Skeletal muscle satellite cell (primary cell): ENCODE results near the gene TNRC6C.

Source experiments
- H3K27me3 ChIP-seq: 2 replicates; pipeline ENCODE4 v1.7.0; 2013; ENCODE audit warnings: low read length; ENCODE audit not compliant: control insufficient read depth, insufficient read depth
- H3K36me3 ChIP-seq: 2 replicates; pipeline ENCODE4 v1.7.0; 2013; ENCODE audit warnings: mild to moderate bottlenecking, control low read depth, low read length; ENCODE audit not compliant: insufficient read depth
- H3K4me1 ChIP-seq: 2 replicates; pipeline ENCODE4 v1.7.0; 2013; ENCODE audit warnings: low read length; ENCODE audit not compliant: control insufficient read depth, insufficient read depth
- H3K4me2 ChIP-seq: 2 replicates; pipeline ENCODE4 v1.7.0; 2013; ENCODE audit warnings: mild to moderate bottlenecking, low read length
- H3K4me3 ChIP-seq: 2 replicates; pipeline ENCODE4 v1.7.0; 2013; ENCODE audit warnings: low read length
- H3K9ac ChIP-seq: 2 replicates; pipeline ENCODE4 v1.7.0; 2013; ENCODE audit warnings: mild to moderate bottlenecking, low read depth, low read length, moderate library complexity
- H3K9me3 ChIP-seq: replicated peaks from 2 replicates; pipeline ENCODE4 v1.7.0; 2013; ENCODE audit warnings: mild to moderate bottlenecking, control low read depth, low read length

Gene TNRC6C

DNA sequence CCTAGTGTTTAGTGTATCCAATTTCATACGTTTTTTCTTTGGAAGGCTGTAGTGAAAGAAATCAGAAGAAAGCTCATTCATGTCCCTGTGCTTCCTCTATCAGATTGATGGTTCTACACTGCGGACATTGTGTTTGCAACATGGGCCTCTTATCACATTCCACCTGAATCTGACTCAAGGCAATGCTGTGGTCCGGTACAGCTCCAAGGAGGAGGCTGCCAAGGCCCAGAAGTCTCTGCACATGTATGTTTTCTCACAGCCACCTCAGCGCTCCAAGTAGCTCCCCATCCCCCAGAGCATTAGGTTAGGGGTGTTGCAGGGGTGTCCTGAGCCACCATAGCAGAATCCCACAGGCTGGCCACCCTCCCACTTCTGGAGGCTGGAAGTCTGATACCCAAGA, 144.8 kb downstream of the TNRC6C start:
- no peaks in the 10 kb centered on the region for H3K9me3 ChIP-seq
- H3K4me1 ChIP-seq = no peaks in the 10 kb centered on the region
- H3K4me2 ChIP-seq = no peak overlapping the region
- H3K27me3 ChIP-seq = no peaks in the 10 kb centered on the region
- H3K9ac ChIP-seq = no peak overlapping the region
- no peak overlapping the region for H3K4me3 ChIP-seq
- peaks cover 16% of the 10 kb centered on the region for H3K36me3 ChIP-seq

DNA sequence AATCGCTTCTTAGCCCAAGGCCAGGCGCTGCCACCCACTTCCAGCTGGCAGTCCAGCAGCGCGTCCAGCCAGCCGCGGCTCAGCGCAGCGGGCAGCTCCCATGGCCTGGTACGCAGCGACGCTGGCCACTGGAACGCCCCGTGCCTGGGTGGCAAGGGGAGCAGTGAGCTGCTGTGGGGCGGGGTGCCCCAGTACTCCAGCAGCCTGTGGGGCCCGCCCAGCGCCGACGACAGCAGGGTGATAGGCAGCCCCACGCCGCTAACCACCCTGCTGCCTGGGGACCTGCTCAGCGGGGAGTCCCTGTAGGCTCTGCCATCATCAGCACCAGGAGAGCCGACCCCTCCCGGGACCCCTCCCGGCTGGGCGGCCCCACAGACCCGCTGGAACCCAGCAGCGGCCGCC, 146.0 kb downstream of the TNRC6C start:
- peaks cover 10% of the 10 kb centered on the region for H3K36me3 ChIP-seq

GRCh38 chr17:78105101-78105500, 146.6 kb downstream of the TNRC6C start:
- Histone ChIP-seq H3K4me1 (no peaks in the 10 kb centered on the region), H3K27me3 (no peaks in the 10 kb centered on the region), H3K4me3 (no peak overlapping the region), H3K9me3 (no peaks in the 10 kb centered on the region), H3K9ac (no peak overlapping the region), H3K4me2 (no peak overlapping the region), H3K36me3 (peaks cover 10% of the 10 kb centered on the region)

More for the DNA sequence above, 146.0 kb downstream of the TNRC6C start:
- H3K4me1 ChIP-seq = no peaks in the 10 kb centered on the region
- H3K9ac ChIP-seq = no peak overlapping the region
- no peak overlapping the region for H3K4me2 ChIP-seq
- H3K9me3 ChIP-seq = no peaks in the 10 kb centered on the region
- no peak overlapping the region for H3K4me3 ChIP-seq
- H3K27me3 ChIP-seq = no peaks in the 10 kb centered on the region

GRCh38 chr17:78105551-78105950, 147.0 kb downstream of the TNRC6C start:
- no peak overlapping the region for H3K4me2 ChIP-seq
- no peak overlapping the region for H3K4me3 ChIP-seq
- H3K9ac ChIP-seq = no peak overlapping the region
- no peaks in the 10 kb centered on the region for H3K27me3 ChIP-seq
- H3K9me3 ChIP-seq = no peaks in the 10 kb centered on the region
- H3K36me3 ChIP-seq = peaks cover 7% of the 10 kb centered on the region
- no peaks in the 10 kb centered on the region for H3K4me1 ChIP-seq

DNA sequence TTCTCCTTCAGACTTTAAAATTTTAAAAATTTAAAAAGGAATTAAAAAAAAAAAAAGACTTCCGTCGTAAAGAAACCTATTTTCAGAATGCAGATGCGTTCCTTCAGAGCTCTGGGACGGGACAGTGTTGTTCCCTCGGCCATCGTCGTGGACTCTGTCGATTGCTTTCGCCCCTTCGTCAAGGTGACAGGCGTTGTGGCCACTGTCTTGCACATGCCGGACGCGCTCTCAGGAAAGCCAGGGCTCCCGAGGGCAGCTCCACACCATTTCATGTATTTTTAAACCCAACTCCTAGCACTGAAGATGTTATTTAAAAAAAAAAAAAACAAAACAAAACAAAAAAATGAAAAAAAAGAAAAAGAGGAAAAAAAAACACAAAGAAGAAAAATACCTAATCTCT, 147.7 kb downstream of the TNRC6C start:
- Histone ChIP-seq H3K27me3 (no peaks in the 10 kb centered on the region), H3K9ac (no peak overlapping the region), H3K4me3 (no peak overlapping the region), H3K4me2 (no peak overlapping the region), H3K4me1 (no peaks in the 10 kb centered on the region), H3K36me3 (peaks cover 7% of the 10 kb centered on the region), H3K9me3 (no peaks in the 10 kb centered on the region)

DNA sequence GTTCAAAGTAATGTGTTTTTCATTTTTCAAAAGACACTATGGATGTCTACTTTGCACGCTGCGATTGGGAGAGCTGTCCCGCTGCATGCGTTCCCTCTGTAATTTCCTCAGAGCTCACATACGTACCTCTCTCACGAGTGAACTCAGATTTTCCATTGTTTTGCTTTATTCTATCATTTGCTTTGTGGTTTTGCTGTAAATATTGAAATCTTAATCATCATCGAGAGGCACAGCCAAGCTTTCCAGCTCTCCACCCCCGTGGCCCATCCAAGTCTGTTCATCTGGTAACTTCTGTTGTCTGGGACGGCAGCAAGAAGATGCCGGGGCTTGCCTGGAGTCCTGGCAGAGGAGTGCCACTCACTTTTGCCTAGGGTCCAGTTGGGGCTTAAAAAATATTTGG, 149.0 kb downstream of the TNRC6C start:
- H3K36me3 ChIP-seq = peaks cover 7% of the 10 kb centered on the region
- H3K9me3 ChIP-seq = no peaks in the 10 kb centered on the region
- H3K27me3 ChIP-seq = no peaks in the 10 kb centered on the region
- no peaks in the 10 kb centered on the region for H3K4me1 ChIP-seq
- H3K9ac ChIP-seq = no peak overlapping the region
- no peak overlapping the region for H3K4me2 ChIP-seq
- H3K4me3 ChIP-seq = no peak overlapping the region

- no peaks in the 10 kb centered on the region for H3K9me3 ChIP-seq
- H3K27me3 ChIP-seq = no peaks in the 10 kb centered on the region
- H3K9ac ChIP-seq = no peak overlapping the region
- peaks cover 7% of the 10 kb centered on the region for H3K36me3 ChIP-seq
- H3K4me1 ChIP-seq = no peaks in the 10 kb centered on the region
- H3K4me2 ChIP-seq = no peak overlapping the region
- no peak overlapping the region for H3K4me3 ChIP-seq
These were observed 149.6 kb downstream of the TNRC6C start for GRCh38 chr17:78107976-78108725.

- Histone ChIP-seq H3K36me3 (peaks cover 6% of the 10 kb centered on the region), H3K4me2 (no peak overlapping the region), H3K9me3 (no peaks in the 10 kb centered on the region), H3K27me3 (peaks cover under 1% of the 10 kb centered on the region), H3K9ac (no peak overlapping the region), H3K4me1 (no peaks in the 10 kb centered on the region), H3K4me3 (no peak overlapping the region)
These were observed 150.4 kb downstream of the TNRC6C start for GRCh38 chr17:78108726-78109488.

- H3K9me3 ChIP-seq = no peaks in the 10 kb centered on the region
- no peak overlapping the region for H3K4me2 ChIP-seq
- peaks cover under 1% of the 10 kb centered on the region for H3K36me3 ChIP-seq
These were observed 150.9 kb downstream of the TNRC6C start for GRCh38 chr17:78109489-78109761.

GRCh38 chr17:78110363-78111015, 152.0 kb downstream of the TNRC6C start:
- Histone ChIP-seq H3K9ac (no peak overlapping the region), H3K27me3 (peaks cover 14% of the 10 kb centered on the region), H3K4me3 (no peak overlapping the region), H3K9me3 (no peaks in the 10 kb centered on the region), H3K36me3 (no peaks in the 10 kb centered on the region), H3K4me1 (no peaks in the 10 kb centered on the region), H3K4me2 (no peak overlapping the region)

More at GRCh38 chr17:78109489-78109761, 150.9 kb downstream of the TNRC6C start:
- Histone ChIP-seq H3K4me3 (no peak overlapping the region), H3K27me3 (peaks cover 6% of the 10 kb centered on the region), H3K4me1 (no peaks in the 10 kb centered on the region), H3K9ac (no peak overlapping the region)

GRCh38 chr17:78111016-78111726, 152.7 kb downstream of the TNRC6C start:
- Histone ChIP-seq H3K9ac (no peak overlapping the region), H3K27me3 (peaks cover 14% of the 10 kb centered on the region), H3K9me3 (no peaks in the 10 kb centered on the region), H3K4me2 (no peak overlapping the region), H3K4me1 (no peaks in the 10 kb centered on the region), H3K4me3 (no peak overlapping the region), H3K36me3 (no peaks in the 10 kb centered on the region)
